ENCODE measurements around the gene RNF115.

DNA sequence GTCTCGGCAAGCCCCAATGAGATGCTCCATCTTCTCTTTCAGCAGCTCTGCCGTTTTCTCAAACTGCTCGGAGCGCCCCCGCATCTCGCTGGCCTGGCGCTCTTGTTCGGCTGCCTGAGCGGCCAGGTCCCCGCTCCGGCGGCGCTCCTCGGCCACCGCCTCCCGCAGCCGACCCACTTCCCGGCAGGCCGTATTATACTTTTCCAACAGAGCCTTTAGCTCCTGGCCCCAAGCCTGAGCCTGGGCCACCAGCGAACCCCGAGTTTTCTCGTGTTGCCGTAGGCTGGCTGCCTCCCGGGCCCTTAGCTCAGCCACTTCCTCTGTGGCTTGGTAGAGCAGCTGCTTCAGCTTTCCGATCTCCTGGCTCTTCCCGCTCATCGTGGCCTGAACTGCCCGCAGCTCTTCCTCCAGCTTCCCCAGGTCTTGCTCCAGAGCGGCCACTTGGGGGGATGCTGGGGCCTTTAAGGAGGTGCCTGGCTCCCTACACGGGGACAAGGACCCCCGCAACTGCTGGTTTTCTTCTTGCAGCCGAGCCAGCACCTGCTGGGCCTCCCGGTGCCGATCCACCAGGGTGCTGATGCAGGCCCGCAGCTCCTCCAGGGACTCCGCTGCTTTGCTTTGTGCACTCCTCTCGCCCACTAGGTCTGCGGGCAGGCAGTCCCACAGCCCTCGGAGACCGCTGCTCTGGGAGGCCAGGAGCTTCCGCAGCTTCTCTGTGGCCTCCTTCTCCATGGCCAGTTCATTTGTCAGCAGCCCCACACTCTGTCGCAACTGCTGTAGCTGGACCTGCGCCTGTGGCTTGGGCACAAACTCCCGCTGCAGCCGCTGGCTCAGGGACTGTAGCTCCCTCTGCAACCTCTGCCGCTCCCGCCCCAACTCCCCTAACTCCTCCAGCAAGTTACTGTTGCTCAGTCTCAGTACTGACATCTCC, 48.4 kb upstream of the RNF115 start:
- TF ChIP-seq CTCF (IDR thresholded peaks at IDR 0.05), result no peak
- no peak for TF ChIP-seq POLR2AphosphoS2 (conservative IDR thresholded peaks at IDR 0.05; ENCODE audit: low read length)

Data from A549 (cell line).